ENCODE measurements around the gene DPM3.

The DPM3 gene

GRCh38 chr1:155105604-155106011 lies 34.7 kb downstream of the DPM3 start:
- no peak for DNase-seq (ENCODE audit: extremely low spot score)
- POLR2A ChIA-PET = interaction anchor here (1.2 kb wide), 1 partner anchor 67 kb away, joined by 4 read pairs; no protein-coding TSS in a partner anchor
- TF ChIP-seq FOXK2 (IDR thresholded peaks at IDR 0.05) (no peak), FOXM1 (IDR thresholded peaks at IDR 0.05; ENCODE audit: borderline replicate concordance) (no peak), NFRKB (IDR thresholded peaks at IDR 0.05) (no peak), TARDBP (IDR thresholded peaks at IDR 0.05) (no peak), L3MBTL2 (conservative IDR thresholded peaks at IDR 0.05) (no peak), ARNT (IDR thresholded peaks at IDR 0.05) (no peak), SP1 (IDR thresholded peaks at IDR 0.05) (no peak), ZNF384 (IDR thresholded peaks at IDR 0.05) (no peak), ELF4 (IDR thresholded peaks at IDR 0.05) (no peak), CTBP1 (IDR thresholded peaks at IDR 0.05; ENCODE audit: borderline replicate concordance) (no peak), SUZ12 (IDR thresholded peaks at IDR 0.05) (no peak), LEF1 (IDR thresholded peaks at IDR 0.05; ENCODE audit: borderline replicate concordance) (no peak), FOXA1 (IDR thresholded peaks at IDR 0.05) (no peak)
- TF ChIP-seq, protein P1, sequence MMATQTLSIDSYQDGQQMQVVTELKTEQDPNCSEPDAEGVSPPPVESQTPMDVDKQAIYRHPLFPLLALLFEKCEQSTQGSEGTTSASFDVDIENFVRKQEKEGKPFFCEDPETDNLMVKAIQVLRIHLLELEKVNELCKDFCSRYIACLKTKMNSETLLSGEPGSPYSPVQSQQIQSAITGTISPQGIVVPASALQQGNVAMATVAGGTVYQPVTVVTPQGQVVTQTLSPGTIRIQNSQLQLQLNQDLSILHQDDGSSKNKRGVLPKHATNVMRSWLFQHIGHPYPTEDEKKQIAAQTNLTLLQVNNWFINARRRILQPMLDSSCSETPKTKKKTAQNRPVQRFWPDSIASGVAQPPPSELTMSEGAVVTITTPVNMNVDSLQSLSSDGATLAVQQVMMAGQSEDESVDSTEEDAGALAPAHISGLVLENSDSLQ (IDR thresholded peaks at IDR 0.05) = no peak
- CTCF ChIA-PET = interaction anchor here (1.4 kb wide), 1 partner anchor 88 kb away, joined by 3 read pairs; no protein-coding TSS in a partner anchor

- ChIA-PET POLR2A (interaction anchor here (1.2 to 1.3 kb wide), 2 partner anchors 31 to 67 kb away, joined by 4 read pairs; partner anchors contain the start of gene SLC50A1), CTCF (interaction anchor here (1.0 to 1.4 kb wide), 2 partner anchors 14 to 89 kb away, joined by 3 read pairs; no protein-coding TSS in a partner anchor)
- DNase-seq (ENCODE audit: extremely low spot score) = no peak
- TF ChIP-seq ELF4 (IDR thresholded peaks at IDR 0.05) = no peak
- no peak for TF ChIP-seq SP1 (IDR thresholded peaks at IDR 0.05)
- TF ChIP-seq LEF1 (IDR thresholded peaks at IDR 0.05; ENCODE audit: borderline replicate concordance) = no peak
- no peak for TF ChIP-seq L3MBTL2 (conservative IDR thresholded peaks at IDR 0.05)
- no peak for TF ChIP-seq TARDBP (IDR thresholded peaks at IDR 0.05)
- no peak for TF ChIP-seq FOXK2 (IDR thresholded peaks at IDR 0.05)
- no peak for TF ChIP-seq BHLHE40 (IDR thresholded peaks at IDR 0.05; ENCODE audit: borderline replicate concordance)
- no peak for TF ChIP-seq NFRKB (IDR thresholded peaks at IDR 0.05)
- no peak for TF ChIP-seq HDGF (IDR thresholded peaks at IDR 0.05; ENCODE audit: borderline replicate concordance)
- no peak for TF ChIP-seq ARNT (IDR thresholded peaks at IDR 0.05)
- no peak for TF ChIP-seq ZNF384 (IDR thresholded peaks at IDR 0.05)
- TF ChIP-seq FOXM1 (IDR thresholded peaks at IDR 0.05; ENCODE audit: borderline replicate concordance) = no peak
- TF ChIP-seq SUZ12 (IDR thresholded peaks at IDR 0.05) = no peak
- TF ChIP-seq, protein P1 (IDR thresholded peaks at IDR 0.05) = no peak
- TF ChIP-seq FOXA1 (IDR thresholded peaks at IDR 0.05) = no peak
- TF ChIP-seq CTBP1 (IDR thresholded peaks at IDR 0.05; ENCODE audit: borderline replicate concordance) = no peak
Measured at GRCh38 chr1:155104605-155105534, 35.5 kb downstream of the DPM3 start.

- POLR2A ChIA-PET = interaction anchor here (1.3 kb wide), 1 partner anchor 33 kb away, joined by 4 read pairs; the partner anchor contains the start of gene SLC50A1
- TF ChIP-seq BHLHE40 (IDR thresholded peaks at IDR 0.05; ENCODE audit: borderline replicate concordance) (no peak), SP1 (IDR thresholded peaks at IDR 0.05) (no peak)
- DNase-seq (ENCODE audit: extremely low spot score) = no peak
- CTCF ChIA-PET = no interaction called here
Measured at GRCh38 chr1:155103325-155103724, 37.0 kb downstream of the DPM3 start.

- DNase-seq (ENCODE audit: extremely low spot score) = no peak
- ChIA-PET POLR2A (interaction anchor here (1.4 to 1.8 kb wide), 2 partner anchors 74 to 95 kb away, joined by 4 to 5 read pairs; partner anchors contain the start of gene KRTCAP2), CTCF (interaction anchor here (1.4 to 2.0 kb wide), 2 partner anchors 8 to 14 kb away, joined by 6 to 12 read pairs; no protein-coding TSS in a partner anchor)
- TF ChIP-seq BHLHE40 (IDR thresholded peaks at IDR 0.05; ENCODE audit: borderline replicate concordance) (no peak), L3MBTL2 (conservative IDR thresholded peaks at IDR 0.05) (no peak), LEF1 (IDR thresholded peaks at IDR 0.05; ENCODE audit: borderline replicate concordance) (no peak), ARNT (IDR thresholded peaks at IDR 0.05) (no peak), HDGF (IDR thresholded peaks at IDR 0.05; ENCODE audit: borderline replicate concordance) (no peak)
Measured at GRCh38 chr1:155099331-155099730, 41.0 kb downstream of the DPM3 start.

DNA sequence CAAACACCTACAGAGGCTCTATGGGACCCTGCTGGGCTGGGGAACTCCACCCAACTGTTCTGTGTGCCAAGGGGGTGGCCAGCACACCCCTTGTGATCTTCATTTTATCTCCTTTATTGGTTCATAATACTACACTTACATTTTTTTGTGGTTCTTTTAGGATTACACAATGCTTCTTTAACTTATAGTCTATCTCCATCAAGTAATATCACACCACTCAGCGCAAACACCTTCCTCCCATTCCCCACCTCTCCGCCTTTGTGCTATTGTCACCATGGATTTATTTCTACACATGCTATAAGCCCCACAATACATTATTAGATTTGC lies 45.7 kb downstream of the DPM3 start:
- POLR2A ChIA-PET = interaction anchor here (0.9 to 1.8 kb wide), 4 partner anchors 41 to 124 kb away, joined by 3 to 6 read pairs (median 3); partner anchors contain the start of genes KRTCAP2, SHC1 and SLC50A1
- DNase-seq (ENCODE audit: extremely low spot score) = no peak
- CTCF ChIA-PET = interaction anchor here (0.5 to 4.4 kb wide), 4 partner anchors 34 to 173 kb away, joined by 4 to 29 read pairs (median 11); partner anchors contain the start of gene KRTCAP2
- no peak for TF ChIP-seq CTBP1 (IDR thresholded peaks at IDR 0.05; ENCODE audit: borderline replicate concordance)
- TF ChIP-seq L3MBTL2 (conservative IDR thresholded peaks at IDR 0.05) = no peak
- no peak for TF ChIP-seq SP1 (IDR thresholded peaks at IDR 0.05)
- no peak for TF ChIP-seq NFRKB (IDR thresholded peaks at IDR 0.05)
- TF ChIP-seq FOXM1 (IDR thresholded peaks at IDR 0.05; ENCODE audit: borderline replicate concordance) = no peak
- TF ChIP-seq FOXA1 (IDR thresholded peaks at IDR 0.05) = no peak
- TF ChIP-seq HDGF (IDR thresholded peaks at IDR 0.05; ENCODE audit: borderline replicate concordance) = no peak
- TF ChIP-seq BHLHE40 (IDR thresholded peaks at IDR 0.05; ENCODE audit: borderline replicate concordance) = no peak
- TF ChIP-seq FOXK2 (IDR thresholded peaks at IDR 0.05) = no peak
- no peak for TF ChIP-seq SUZ12 (IDR thresholded peaks at IDR 0.05)
- TF ChIP-seq, protein P1 (IDR thresholded peaks at IDR 0.05) = no peak
- no peak for TF ChIP-seq ARNT (IDR thresholded peaks at IDR 0.05)
- no peak for TF ChIP-seq LEF1 (IDR thresholded peaks at IDR 0.05; ENCODE audit: borderline replicate concordance)
- no peak for TF ChIP-seq ELF4 (IDR thresholded peaks at IDR 0.05)
